ENCODE results near the gene UGT3A2. TPM values are rescaled to one million over a fixed set of nuclear protein-coding genes. Genes with fewer than 3 reads are reported as not detected.
A peak's percentile ranks its signal among the peaks of the same experiment; 100 is the strongest.

UGT3A2 gene
- total and polyA plus RNA-seq, 4 donors: 0.14 to 0.65 (median 0.18) TPM

GRCh38 chr5:36047384-36048160 lies 19.1 kb downstream of the UGT3A2 start:
- TF ChIP-seq TAF1 (conservative IDR thresholded peaks at IDR 0.05) (no peak), ATF3 (IDR thresholded peaks at IDR 0.05) (no peak), RXRA (IDR thresholded peaks at IDR 0.05) (no peak), FOXA2 (IDR thresholded peaks at IDR 0.05) (no peak), HNF4G (IDR thresholded peaks at IDR 0.05) (no peak), GABPA (IDR thresholded peaks at IDR 0.05 in 1 of 2, conservative IDR thresholded peaks at IDR 0.05 in 1 of 2) (no peak), FOXA1 (IDR thresholded peaks at IDR 0.05) (no peak), SP1 (IDR thresholded peaks at IDR 0.05) (no peak)
- DNase-seq (ENCODE audit: low spot score): no peak
- no peak overlapping the region for H3K27ac ChIP-seq (ENCODE audit: low read depth in 1 of 2, low read length in 2 of 2)
- WGBS: 91% methylated on average over 3 of the region's 3 CpGs
- H3K9ac ChIP-seq (ENCODE audit: low read depth in 1 of 2, low read length in 2 of 2): no peak overlapping the region
- H3K36me3 ChIP-seq (ENCODE audit: control insufficient read depth in 4 of 4, insufficient read depth in 3 of 4, low read depth in 1 of 4, low read length in 3 of 4): no peaks in the 10 kb centered on the region
- no peaks in the 10 kb centered on the region for H3K27me3 ChIP-seq (ENCODE audit: control insufficient read depth in 4 of 4, insufficient read depth in 4 of 4, low read length in 3 of 4)
- H3K4me3 ChIP-seq (ENCODE audit: low read depth in 1 of 3, low read length in 3 of 3): no peak overlapping the region
- no peaks in the 10 kb centered on the region for H3K9me3 ChIP-seq (ENCODE audit: control insufficient read depth in 4 of 4, low read length in 3 of 4)
- no peaks in the 10 kb centered on the region for H3K4me1 ChIP-seq (ENCODE audit: control insufficient read depth in 4 of 4, insufficient read depth in 4 of 4, low read length in 3 of 4)

GRCh38 chr5:36045895-36046294 lies 20.8 kb downstream of the UGT3A2 start:
- 86% methylated on average over 3 of the region's 3 CpGs for WGBS

GRCh38 chr5:36041537-36041845 lies 25.2 kb downstream of the UGT3A2 start:
- no peak for DNase-seq (ENCODE audit: low spot score)
- no peak overlapping the region for H3K4me3 ChIP-seq (ENCODE audit: low read depth in 1 of 3, low read length in 3 of 3)
- H3K9ac ChIP-seq (ENCODE audit: low read depth in 1 of 2, low read length in 2 of 2): no peak overlapping the region
- H3K27ac ChIP-seq (ENCODE audit: low read depth in 1 of 2, low read length in 2 of 2): no peak overlapping the region
- no peaks in the 10 kb centered on the region for H3K27me3 ChIP-seq (ENCODE audit: control insufficient read depth in 4 of 4, insufficient read depth in 4 of 4, low read length in 3 of 4)
- no peaks in the 10 kb centered on the region for H3K4me1 ChIP-seq (ENCODE audit: control insufficient read depth in 4 of 4, insufficient read depth in 4 of 4, low read length in 3 of 4)
- H3K36me3 ChIP-seq (ENCODE audit: control insufficient read depth in 4 of 4, insufficient read depth in 3 of 4, low read depth in 1 of 4, low read length in 3 of 4): no peaks in the 10 kb centered on the region
- no peaks in the 10 kb centered on the region for H3K9me3 ChIP-seq (ENCODE audit: control insufficient read depth in 4 of 4, low read length in 3 of 4)
- TF ChIP-seq RAD21 (IDR thresholded peaks at IDR 0.05): peak; percentile 71 to 79
- no peak for TF ChIP-seq ATF3 (IDR thresholded peaks at IDR 0.05)
- TF ChIP-seq, protein P1, sequence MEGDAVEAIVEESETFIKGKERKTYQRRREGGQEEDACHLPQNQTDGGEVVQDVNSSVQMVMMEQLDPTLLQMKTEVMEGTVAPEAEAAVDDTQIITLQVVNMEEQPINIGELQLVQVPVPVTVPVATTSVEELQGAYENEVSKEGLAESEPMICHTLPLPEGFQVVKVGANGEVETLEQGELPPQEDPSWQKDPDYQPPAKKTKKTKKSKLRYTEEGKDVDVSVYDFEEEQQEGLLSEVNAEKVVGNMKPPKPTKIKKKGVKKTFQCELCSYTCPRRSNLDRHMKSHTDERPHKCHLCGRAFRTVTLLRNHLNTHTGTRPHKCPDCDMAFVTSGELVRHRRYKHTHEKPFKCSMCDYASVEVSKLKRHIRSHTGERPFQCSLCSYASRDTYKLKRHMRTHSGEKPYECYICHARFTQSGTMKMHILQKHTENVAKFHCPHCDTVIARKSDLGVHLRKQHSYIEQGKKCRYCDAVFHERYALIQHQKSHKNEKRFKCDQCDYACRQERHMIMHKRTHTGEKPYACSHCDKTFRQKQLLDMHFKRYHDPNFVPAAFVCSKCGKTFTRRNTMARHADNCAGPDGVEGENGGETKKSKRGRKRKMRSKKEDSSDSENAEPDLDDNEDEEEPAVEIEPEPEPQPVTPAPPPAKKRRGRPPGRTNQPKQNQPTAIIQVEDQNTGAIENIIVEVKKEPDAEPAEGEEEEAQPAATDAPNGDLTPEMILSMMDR (IDR thresholded peaks at IDR 0.05; ENCODE audit: low read depth, low read length, missing input control): peak; percentile 22
- TF ChIP-seq FOXA1 (IDR thresholded peaks at IDR 0.05): no peak
- TF ChIP-seq REST (IDR thresholded peaks at IDR 0.05): no peak
- no peak for TF ChIP-seq YY1 (IDR thresholded peaks at IDR 0.05)

More at GRCh38 chr5:36045895-36046294, 20.8 kb downstream of the UGT3A2 start:
- TF ChIP-seq EGR1 (IDR thresholded peaks at IDR 0.05; ENCODE audit: low read depth in 2 of 2) (no peak), REST (IDR thresholded peaks at IDR 0.05) (no peak), RXRA (IDR thresholded peaks at IDR 0.05) (no peak)
- Histone ChIP-seq H3K36me3 (ENCODE audit: control insufficient read depth in 4 of 4, insufficient read depth in 3 of 4, low read depth in 1 of 4, low read length in 3 of 4) (no peaks in the 10 kb centered on the region), H3K27ac (ENCODE audit: low read depth in 1 of 2, low read length in 2 of 2) (no peak overlapping the region), H3K4me1 (ENCODE audit: control insufficient read depth in 4 of 4, insufficient read depth in 4 of 4, low read length in 3 of 4) (no peaks in the 10 kb centered on the region), H3K27me3 (ENCODE audit: control insufficient read depth in 4 of 4, insufficient read depth in 4 of 4, low read length in 3 of 4) (no peaks in the 10 kb centered on the region), H3K9me3 (ENCODE audit: control insufficient read depth in 4 of 4, low read length in 3 of 4) (no peaks in the 10 kb centered on the region), H3K4me3 (ENCODE audit: low read depth in 1 of 3, low read length in 3 of 3) (no peak overlapping the region), H3K9ac (ENCODE audit: low read depth in 1 of 2, low read length in 2 of 2) (no peak overlapping the region)
- no peak for DNase-seq (ENCODE audit: low spot score)
